H54 (cell line): Measurements from ENCODE around the gene LIMS2.

ENCODE experiments used
- DNase-seq: peaks from one replicate; pipeline ENCODE4 v3.0.0; 2011; ENCODE audit warnings: low spot score, mixed read lengths; ENCODE audit not compliant: insufficient read length
- FAIRE-seq: peaks from 3 replicates; lab custom pipeline; 2011; peaks lifted over from hg19 to GRCh38; lab: Jason Lieb, UNC
- POLR2A ChIP-seq: IDR thresholded peaks from 2 replicates; pipeline ENCODE4 v1.6.1; 2011; ENCODE audit warnings: low read depth, mild to moderate bottlenecking, low read length

The LIMS2 gene

DNA sequence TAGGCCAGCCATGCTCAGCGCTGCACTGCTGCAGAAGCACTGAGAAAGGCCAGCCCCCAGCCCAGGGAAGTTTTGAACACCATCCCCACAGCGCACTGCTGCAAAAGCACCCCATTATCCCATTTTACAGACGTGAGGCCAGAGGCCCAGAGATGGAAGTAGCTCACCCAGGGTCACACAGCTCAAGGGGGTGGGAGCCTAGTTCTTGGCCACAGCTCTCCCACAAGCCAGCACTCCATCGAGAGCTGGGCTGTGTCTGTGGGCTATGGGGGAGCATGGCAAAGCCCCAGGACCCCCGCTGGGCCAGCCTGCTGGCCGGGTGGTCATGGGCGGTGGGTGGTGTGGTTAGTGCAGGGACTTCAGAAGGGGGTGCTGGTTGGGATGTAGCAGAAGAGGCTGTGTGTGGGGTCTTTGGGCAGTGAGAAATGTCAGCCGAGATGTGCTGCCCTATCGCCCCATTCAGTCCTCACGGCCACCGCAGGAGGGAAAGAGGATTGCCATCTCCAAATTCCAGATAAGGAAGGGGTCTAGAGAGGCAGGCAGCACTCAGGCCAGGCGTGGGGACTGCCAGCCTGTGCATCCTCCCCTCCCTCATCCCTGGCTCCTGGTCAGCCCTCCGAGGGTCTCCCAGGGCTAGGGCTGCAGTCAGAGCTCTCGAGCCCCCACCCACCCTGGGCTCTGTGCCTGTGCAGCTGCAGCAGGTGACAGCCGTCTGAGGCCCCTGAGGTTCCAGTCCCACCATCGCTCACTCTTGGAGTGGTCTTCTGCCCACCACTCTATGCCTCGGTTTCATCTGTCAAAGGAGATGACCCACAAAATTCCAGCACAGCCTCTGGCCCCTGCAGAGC is 46.3 kb downstream of the LIMS2 start:
- DNase-seq (no peak), FAIRE-seq (no peak)
- no peak for TF ChIP-seq POLR2A

DNA sequence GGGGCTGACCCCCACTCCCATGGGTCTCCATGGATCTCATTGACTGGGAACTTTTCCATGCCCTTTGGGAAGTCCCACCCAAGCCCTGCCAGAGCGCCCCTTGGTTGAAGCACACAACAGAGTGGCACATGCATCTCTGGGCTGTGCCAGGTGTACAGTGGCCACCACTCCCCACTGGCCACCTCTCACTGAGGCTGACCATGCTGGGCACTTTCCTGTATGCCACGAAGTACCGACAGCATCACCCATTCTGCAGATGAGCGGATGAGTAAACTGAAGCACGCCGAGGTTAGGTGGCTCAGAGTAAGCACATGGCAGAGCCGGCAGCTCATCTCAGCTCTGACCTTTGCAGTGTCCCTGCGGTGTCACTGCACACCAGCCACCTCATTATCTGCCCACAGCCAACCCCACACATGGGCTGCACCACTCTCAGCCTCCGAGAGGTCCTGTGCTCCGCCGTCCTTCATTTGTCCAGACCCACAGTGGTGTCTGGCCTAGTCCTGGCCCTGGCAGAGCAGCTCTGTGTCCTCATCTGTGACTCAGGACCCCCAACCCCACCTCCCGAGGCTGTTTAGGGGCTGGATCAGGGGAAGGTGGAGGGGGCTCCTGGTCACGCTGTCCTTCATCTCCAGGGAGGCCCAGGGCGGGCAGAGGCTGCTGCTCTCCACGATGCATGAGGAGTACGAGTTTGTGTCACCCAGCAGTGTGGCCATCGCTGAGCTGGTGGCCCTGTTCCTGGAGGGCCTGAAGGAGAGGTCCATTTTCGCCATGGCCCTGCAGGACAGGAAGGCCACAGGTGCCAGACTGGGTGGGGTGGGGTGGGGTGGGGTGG is 47.4 kb downstream of the LIMS2 start:
- DNase-seq (no peak), FAIRE-seq (no peak)
- TF ChIP-seq POLR2A: no peak

DNA sequence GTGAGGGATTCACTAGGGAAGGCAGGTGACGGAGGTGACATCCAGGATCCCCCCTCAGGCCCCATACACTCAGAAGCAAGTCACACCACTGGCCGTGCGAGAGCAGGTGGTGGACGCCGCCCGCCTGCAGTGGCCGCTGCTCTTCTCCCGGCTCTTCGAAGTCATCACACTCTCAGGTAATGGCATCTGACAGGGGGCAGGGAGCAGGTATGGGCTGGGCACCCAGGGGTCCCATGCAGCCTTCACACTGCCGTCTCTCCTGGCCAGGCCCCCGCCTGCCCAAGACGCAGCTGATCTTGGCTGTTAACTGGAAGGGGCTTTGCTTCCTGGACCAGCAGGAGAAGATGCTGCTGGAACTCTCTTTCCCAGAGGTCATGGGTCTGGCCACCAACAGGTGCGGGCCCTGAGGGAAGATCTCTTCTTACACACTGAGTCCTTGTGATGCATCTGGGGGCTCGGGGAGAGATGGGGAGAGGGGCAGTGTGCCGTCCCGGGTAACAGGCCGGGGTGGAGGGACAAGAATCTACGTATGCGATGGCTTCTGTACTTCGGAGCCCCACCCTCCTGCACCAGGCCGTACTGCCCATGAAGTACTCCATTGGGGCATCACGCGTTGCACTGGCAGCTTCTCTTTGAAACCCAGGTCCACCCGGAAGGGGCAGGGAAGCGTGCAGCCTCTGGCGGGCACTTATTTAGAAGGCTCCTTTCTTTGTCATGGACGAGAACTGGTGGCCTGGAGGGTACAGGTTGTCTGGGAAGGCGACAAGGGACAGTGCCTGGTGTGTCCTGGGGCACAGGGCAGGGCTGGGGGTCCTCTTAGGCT is 48.2 kb downstream of the LIMS2 start:
- no peak for TF ChIP-seq POLR2A
- DNase-seq (no peak), FAIRE-seq (no peak)

DNA sequence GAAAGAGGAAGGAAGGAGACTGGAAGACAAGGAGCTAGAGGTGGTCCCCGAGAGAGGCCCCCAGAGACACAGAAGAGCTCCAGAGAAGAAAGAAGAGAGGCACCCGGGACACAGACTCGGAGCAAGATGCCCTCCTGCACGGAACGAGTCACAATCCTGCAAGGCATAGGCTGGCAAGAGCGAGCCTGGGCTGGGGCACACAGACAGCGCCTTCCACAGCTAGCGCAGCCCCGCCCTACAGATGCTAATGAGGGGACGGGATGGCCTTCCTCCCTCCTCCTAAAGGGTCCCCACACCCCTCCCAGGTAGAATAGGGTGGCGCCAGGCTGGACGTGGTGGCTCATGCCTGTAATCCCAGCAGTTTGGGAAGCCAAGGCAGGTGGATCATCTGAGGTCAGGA is 49.2 kb downstream of the LIMS2 start:
- FAIRE-seq: no peak
- DNase-seq: no peak
- TF ChIP-seq POLR2A: no peak

DNA sequence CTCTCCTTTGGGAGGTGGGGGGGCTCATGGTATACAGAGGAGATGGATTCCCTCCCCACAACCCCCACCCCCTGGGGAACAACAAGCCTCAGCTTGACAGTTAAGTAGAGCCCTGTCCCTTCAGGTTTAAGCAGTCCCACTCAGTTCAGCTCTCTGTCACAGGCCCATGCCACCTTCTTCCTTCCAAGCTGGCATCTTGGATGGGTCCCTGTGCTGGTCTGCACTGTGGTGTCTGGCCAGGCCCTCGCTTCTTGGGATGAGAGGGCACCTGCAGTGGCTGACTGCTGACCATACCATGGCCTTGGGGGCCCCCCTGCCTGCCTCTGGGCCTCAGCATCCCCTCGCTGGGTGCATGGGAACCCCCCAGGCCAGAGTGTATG is 49.8 kb downstream of the LIMS2 start:
- no peak for FAIRE-seq
- DNase-seq: no peak
- no peak for TF ChIP-seq POLR2A

DNA sequence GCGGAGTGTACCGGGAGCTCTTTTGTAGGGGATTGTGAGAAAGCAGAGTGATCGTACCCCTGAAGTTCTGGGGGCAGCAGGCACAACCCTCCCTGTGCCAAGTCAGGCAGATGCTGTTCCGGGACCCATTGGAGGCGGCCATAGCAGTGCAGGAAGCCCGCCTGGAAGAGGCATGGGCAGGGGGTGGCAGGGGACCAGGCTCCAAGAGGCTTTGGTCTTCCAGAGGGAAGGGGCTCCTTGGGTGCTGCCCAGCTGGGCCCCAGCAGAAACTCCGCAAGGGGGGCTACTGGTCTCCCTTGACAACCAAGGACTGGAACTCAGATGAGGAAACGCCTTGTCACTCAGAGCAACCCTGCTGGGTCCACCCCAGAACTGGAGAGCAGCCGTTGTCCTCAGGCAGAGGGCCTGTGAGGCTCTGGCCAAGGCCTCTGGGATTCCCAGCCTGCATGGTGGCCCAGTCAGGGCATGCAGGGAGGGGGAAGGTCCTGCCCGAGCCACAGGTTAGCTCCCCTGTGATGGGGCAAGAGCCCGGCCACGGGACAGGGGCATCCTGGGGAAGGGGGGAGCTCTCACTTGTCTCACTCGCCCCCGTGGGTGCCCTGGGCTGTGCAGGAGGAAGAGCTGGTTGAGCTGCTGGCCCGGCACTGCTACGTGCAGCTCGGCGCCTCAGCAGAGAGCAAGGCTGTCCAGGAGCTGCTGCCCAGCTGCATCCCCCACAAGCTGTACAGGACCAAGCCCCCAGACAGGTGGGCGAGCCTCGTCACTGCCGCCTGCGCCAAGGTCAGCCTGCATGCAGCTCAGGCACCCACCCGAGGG is 50.4 kb downstream of the LIMS2 start:
- DNase-seq (no peak), FAIRE-seq (no peak)
- TF ChIP-seq POLR2A: no peak

DNA sequence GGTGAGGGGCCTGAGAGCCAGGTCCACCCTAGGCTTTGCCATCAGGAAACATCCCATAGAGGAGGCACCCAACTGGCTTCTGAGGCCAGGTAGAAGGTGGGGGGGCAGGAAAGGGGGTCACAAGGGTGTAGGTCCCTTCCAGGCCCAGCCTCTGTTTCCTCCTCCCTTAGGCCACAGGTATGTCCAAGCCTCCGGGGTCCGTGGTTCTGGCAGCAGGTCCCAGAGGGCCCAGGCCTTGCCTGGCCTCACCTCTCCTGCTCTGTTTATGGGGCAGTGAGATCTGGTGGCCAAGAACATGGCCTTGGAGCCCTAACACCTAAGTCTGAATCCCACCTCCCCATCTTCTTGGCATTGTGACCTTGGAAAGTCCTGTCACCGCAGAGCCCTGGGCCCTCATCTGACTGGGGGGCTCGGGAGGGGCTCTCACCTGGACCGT is 51.0 kb downstream of the LIMS2 start:
- TF ChIP-seq POLR2A: no peak
- FAIRE-seq: no peak
- no peak for DNase-seq

DNA sequence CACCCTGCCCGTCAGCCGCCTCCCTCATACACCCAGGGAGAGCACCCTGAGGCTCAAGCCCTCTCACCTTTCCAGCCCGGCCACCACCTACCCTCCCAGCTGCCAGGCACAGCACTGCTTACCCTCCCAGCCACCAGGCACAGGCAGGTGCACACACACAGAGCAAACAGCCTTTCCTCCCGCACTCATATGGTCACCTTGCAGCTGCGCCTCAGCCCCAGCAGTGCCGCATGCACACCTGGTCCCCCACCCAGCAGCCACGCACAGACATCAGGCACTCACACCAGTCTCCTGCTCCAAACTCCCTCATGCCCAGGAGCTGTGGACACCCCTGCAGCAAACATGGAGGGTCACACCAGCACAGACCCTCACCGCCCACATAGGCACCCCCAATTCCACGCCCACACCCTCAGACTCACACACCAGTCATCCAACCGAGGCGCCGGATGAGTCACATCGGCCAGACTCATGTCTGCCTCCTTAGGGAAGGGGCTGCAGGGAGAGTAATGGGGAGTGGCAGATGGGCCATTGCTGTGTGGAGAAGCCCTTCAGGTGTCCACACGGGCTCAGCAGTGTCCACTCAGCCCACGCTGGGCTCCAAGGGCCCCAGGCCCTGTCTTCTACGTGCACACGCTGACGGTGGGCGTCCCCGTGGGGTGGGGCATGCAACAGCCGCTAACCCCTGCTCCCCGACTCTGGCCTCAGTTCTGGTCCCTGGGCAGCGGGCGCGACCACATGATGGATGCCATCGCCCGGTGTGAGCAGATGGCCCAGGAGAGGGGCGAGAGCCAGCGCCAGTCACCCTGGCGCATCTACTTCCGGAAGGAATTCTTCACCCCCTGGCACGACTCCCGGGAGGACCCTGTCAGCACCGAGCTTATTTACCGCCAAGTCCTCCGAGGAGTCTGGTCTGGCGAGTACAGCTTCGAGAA is 51.7 kb downstream of the LIMS2 start:
- FAIRE-seq: no peak
- peak; percentile 62 for DNase-seq
- TF ChIP-seq POLR2A: no peak

DNA sequence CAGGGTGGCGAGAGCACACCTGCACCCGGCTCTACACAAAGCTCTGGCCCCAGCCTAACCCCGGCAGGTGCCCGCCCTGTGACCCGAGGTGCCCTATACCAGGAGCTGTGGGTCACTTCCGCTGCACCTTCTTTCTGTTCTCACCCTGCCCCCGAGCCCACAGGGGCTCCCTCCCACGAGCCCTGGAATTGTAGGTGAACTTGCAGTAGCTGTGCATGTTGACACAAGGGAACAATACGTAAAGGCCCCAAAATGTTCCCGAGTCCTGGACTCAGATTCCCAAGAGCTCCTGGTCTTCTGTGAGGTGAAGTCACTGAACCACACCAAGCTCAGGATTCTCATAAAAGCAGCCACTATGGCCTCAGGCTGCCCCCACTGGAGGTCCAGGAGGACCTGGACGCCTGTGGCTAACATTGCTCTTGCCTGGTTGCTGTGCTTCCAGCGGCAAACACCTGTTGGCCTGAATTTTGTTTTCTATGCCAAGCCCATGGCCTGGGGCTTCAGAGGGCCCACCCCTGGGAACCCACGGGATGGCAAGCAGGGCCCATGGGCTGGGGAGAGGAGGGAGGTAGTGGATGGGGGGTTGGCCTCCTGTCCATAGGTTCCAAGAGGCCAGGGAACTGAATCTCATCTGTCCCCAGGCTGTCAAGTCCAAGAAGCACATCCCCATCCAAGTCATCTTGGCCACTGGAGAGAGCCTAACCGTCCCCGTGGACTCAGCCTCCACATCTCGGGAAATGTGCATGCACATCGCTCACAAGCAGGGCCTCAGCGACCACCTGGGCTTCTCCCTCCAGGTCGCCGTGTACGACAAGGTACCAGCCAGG is 52.6 kb downstream of the LIMS2 start:
- no peak for DNase-seq
- FAIRE-seq: no peak
- no peak for TF ChIP-seq POLR2A

DNA sequence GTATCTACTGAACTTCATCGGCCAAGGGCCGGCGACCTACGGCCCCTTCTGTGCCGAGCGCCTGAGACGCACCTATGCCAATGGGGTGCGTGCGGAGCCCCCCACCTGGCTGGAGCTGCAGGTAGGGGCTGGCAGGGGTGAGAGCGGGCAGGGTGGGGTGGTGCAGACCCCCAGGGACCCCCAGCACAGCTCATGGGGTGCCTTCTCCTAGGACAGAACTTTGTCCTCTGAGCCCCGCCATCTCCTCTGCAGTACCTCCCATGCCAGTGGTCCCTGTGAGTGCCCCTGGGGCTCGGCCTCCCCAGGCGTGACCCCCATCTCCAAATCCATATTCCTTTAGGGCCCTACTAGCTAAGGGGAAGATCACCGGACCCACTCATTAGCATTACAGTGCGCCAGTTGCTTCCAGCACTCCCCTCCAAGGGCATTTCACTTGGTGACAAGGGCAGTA is 53.3 kb downstream of the LIMS2 start:
- no peak for FAIRE-seq

DNA sequence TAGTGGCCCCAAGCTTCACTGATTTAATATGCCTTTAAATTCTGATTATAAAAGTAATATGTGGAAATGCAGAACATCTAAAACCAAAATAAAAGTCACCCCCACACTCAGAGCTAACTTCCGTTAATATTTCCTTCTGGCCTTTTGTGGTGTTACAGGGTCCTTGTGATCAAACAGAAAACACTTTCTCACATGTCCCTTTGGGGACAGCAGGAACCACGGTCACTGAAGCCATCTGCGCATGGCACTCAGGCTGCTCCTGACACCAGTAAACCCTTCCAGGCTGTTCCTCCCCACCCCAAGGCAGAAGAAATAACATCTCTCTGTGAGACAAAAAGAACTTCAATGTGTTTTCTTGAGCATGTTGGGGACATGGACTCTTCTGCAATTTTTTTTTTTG is 54.5 kb downstream of the LIMS2 start:
- no peak for FAIRE-seq
- DNase-seq: no peak
- no peak for TF ChIP-seq POLR2A

More for the DNA sequence above, 53.3 kb downstream of the LIMS2 start:
- TF ChIP-seq POLR2A: no peak
- no peak for DNase-seq
